Tibial nerve (tissue), 4 donors: Measurements from ENCODE around the gene CHD6.

Experiments
- CTCF ChIP-seq, 5 experiments: fragments of 200-600 bp in 3 of 5; fragments of 450-650 bp in 2 of 5; sonication (generic) in 3 of 5; IDR thresholded peaks; one replicate each; pipeline ENCODE4 v1.5.1; 2016 to 2019; ENCODE audit warnings: antibody characterized with exemption in 5 of 5, mild to moderate bottlenecking in 3 of 5, moderate library complexity in 2 of 5
- EP300 ChIP-seq, 2 donors: sonication (generic); formaldehyde crosslinking; IDR thresholded peaks; one replicate each; pipeline ENCODE4 v1.6.1; 2017; ENCODE audit warnings: antibody characterized with exemption in 2 of 2, mild to moderate bottlenecking in 1 of 2
- POLR2A ChIP-seq, 2 donors: fragments of 450-650 bp; IDR thresholded peaks; one replicate each; pipeline ENCODE4 v1.6.1; 2017; ENCODE audit warnings: antibody characterized with exemption in 2 of 2, mild to moderate bottlenecking in 2 of 2, moderate library complexity in 2 of 2

- TF ChIP-seq CTCF (IDR thresholded peaks at IDR 0.05), result no peak
- no peak for TF ChIP-seq POLR2A (IDR thresholded peaks at IDR 0.05)
- TF ChIP-seq EP300 (IDR thresholded peaks at IDR 0.05), result no peak
Measured at GRCh38 chr20:41361757-41362747, 256.1 kb downstream of the CHD6 start.
